ENCODE results near the gene POLN. TPM values are rescaled to one million over a fixed set of nuclear protein-coding genes. Genes with fewer than 3 reads are reported as not detected.
"Not testable (repeated sequence)": the region's sequence is repeated elsewhere in the genome, so short reads cannot be mapped to it uniquely, and the experiment has no call there.

The POLN gene
- total RNA-seq, 2 donors from 2014 or later, result 1.3 to 2.8 TPM

DNA sequence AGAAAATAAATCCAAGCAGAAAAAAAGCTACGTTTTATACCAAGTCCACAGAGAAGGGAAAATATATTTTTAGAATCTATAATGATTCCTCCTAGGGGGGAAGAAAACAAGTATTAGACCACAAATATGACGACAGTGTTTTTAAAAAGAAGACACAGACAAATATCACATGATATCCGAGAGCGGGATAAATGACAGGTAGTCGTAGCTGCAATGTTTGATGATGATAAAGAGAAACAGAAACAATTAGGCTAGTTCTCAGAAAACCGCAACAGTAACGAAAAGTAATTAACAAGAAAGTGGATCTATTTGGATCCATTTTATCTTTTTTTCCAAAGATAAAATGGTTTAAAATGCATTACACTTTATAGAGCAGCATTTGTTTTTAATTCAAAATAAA is 918 bp downstream of the POLN start:
- Histone ChIP-seq H3K36me3 (no peaks in the 10 kb centered on the region), H3K4me1 (peaks cover 0 to 56% of the 10 kb centered on the region in 2 donors), H3K27me3 (no peaks in the 10 kb centered on the region), H3K4me3 (peak overlapping the region; percentile 79 to 81), H3K27ac (peak overlapping the region in 1 of 2 donors; percentile 75), H3K9me3 (no peaks in the 10 kb centered on the region)
- no peak for DNase-seq (ENCODE audit: low spot score)
- no peak for TF ChIP-seq CTCF (IDR thresholded peaks at IDR 0.05)

DNA sequence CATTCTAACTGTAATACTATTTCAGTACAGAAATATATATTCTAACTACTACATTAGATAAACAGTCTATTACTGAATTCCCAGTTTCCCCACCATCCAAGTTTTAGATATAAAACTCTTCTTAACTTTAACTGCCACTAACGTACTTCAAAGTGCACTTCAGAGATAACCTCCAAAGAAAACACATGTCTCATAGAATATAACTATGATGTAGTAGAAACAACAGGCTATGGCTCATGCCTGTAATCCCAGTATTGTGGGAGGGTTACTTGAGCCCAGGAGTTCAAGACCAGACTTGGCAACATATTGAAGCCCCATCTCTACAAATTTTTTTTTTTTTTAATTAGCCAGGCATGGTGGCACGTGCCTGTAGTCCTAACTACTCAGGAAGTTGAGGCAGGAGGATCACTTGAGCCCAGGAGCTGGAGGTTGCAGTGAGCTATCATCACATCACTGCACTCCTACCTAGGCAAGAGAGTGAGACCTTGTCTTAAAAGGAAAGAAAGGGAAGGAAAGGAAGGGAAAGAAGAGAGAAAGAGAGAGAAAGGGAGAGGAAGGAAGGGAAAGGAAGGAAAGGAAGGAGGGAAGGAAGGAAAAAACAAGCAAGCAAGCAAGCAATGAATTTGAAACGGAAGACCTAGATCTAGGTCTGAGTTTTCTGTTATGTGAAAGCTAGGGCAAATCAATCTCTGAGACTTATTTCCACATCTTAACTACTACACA is 4.8 kb downstream of the POLN start:
- H3K9me3 ChIP-seq, result no peaks in the 10 kb centered on the region
- H3K36me3 ChIP-seq, result no peaks in the 10 kb centered on the region
- no peak for TF ChIP-seq CTCF (IDR thresholded peaks at IDR 0.05)
- DNase-seq (ENCODE audit: low spot score), result no peak
- no peak overlapping the region for H3K27ac ChIP-seq
- H3K4me3 ChIP-seq, result no peak overlapping the region
- H3K27me3 ChIP-seq, result no peaks in the 10 kb centered on the region
- H3K4me1 ChIP-seq, result peaks cover 0 to 24% of the 10 kb centered on the region in 2 donors

GRCh38 chr4:2231082-2231481 is 10.8 kb downstream of the POLN start:
- Histone ChIP-seq H3K36me3 (no peaks in the 10 kb centered on the region), H3K27me3 (no peaks in the 10 kb centered on the region), H3K4me3 (no peak overlapping the region), H3K27ac (no peak overlapping the region), H3K4me1 (no peaks in the 10 kb centered on the region), H3K9me3 (no peaks in the 10 kb centered on the region)
- DNase-seq (ENCODE audit: low spot score), result no peak
- no peak for TF ChIP-seq CTCF (IDR thresholded peaks at IDR 0.05)

GRCh38 chr4:2226261-2226660 is 15.7 kb downstream of the POLN start:
- H3K4me3 ChIP-seq, result no peak overlapping the region
- no peaks in the 10 kb centered on the region for H3K4me1 ChIP-seq
- H3K9me3 ChIP-seq, result no peaks in the 10 kb centered on the region
- no peaks in the 10 kb centered on the region for H3K27me3 ChIP-seq
- no peaks in the 10 kb centered on the region for H3K36me3 ChIP-seq
- no peak overlapping the region for H3K27ac ChIP-seq
- DNase-seq (ENCODE audit: low spot score), result no peak
- TF ChIP-seq CTCF (IDR thresholded peaks at IDR 0.05), result no peak

DNA sequence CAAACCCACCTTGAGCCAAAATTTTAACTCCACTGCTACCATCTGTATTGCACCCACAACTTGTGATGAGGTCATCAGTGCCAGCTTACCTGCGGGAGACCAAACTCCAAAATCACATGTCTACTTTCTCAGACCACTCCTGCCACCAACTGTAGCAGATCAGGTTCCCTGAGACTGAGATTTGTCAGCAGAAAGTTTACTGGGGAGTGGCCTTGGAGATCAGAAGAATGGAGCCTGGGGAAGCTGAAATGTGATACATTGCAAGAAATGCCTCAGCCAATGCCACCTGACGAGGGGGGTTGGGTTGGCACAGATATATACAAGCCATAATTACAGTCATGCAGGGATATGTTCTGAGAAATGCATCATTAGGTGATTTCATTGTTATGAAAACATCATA is 19.1 kb downstream of the POLN start:
- H3K27me3 ChIP-seq, result no peaks in the 10 kb centered on the region
- no peaks in the 10 kb centered on the region for H3K9me3 ChIP-seq
- no peaks in the 10 kb centered on the region for H3K36me3 ChIP-seq
- TF ChIP-seq CTCF (IDR thresholded peaks at IDR 0.05), result no peak
- no peak overlapping the region for H3K27ac ChIP-seq
- no peak overlapping the region for H3K4me3 ChIP-seq
- peaks cover 0 to 4% of the 10 kb centered on the region in 2 donors for H3K4me1 ChIP-seq
- DNase-seq (ENCODE audit: low spot score), result no peak

DNA sequence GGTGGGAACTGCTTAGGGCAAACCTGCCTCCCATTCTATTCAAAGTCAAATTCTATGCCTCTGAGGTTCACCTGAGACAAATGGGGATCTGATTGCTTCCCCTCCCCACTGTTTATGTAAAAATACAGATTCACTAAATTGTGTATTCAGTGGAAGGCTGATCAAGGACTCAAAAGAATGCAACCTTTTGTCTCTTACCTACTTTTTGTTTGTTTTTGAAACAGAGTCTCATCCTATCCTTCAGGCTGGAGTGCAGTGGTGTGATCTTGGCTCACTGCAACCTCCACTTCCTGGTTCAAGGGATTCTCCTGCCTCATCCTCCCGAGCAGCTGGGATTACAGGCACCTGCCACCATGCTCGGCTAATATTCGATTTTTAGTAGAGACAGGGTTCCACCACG is 20.5 kb downstream of the POLN start:
- H3K36me3 ChIP-seq; H3K9me3 ChIP-seq; DNase-seq (ENCODE audit: low spot score); H3K27me3 ChIP-seq; H3K4me1 ChIP-seq; H3K4me3 ChIP-seq; H3K27ac ChIP-seq: not testable (repeated sequence)
